SKM-1 (cell line): Measurements from ENCODE around the gene SEMA6D.

Experiments
- DNase-seq: peaks from one replicate; lab custom pipeline; 2025; ENCODE audit not compliant: unreplicated experiment; lab: John Stamatoyannopoulos, UW

The SEMA6D gene

DNA sequence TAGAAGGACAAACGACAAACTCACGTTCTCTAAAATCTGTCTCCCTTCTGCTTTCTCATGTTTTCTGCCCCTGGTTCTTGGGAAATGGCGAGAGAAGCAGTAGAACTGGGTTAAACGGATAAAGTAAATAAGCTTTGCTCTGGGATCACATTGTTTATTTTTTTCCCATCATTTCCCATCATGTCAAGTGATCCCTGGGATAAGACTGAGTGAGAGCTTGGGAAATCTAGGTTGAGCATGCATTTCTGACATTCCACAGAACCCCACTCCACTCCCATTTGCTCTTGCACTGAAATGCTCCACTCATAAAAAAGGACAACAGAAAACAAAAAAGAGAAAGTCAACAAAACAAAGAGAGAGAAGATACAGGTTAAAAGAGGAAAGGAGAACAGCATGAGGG is 69.1 kb downstream of the SEMA6D start:
- DNase-seq = no peak

DNA sequence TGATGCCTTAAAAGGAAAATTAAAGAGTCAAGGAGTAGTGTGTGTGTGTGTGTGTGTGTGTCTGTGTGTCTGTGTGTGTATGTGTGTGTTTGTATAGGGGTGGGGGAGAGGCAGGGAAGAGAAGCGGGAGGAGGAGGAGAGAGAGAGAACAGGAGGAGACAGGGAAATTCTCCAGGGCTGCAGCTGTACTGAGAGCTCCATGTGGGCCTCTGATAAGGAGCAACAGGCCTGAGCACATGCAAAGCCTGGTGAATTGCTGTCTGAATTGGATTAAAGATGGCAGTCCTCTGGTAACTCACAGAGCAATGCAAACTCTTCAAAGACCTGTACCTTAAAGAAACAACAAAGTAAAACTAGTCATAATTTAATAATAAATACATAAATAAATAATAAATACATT is 70.6 kb downstream of the SEMA6D start:
- DNase-seq = no peak

DNA sequence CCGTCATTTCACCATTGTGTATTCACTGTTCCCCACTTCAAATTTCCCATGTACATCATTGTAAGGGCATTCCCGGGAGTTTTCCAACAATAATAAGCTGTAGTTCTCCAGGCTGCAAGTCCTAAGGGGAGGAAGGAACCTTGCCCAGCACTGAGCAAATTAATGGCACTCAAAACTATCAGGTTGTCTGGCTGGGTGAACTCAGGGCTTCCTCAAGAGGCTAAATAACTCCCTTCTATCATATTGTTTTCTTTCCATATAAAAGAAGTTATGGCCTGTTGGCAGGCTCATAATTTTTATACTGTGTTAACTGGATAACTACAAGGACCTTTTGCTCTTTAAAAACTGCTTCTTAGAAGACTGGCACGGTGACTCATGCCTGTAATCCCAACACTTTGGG is 71.4 kb downstream of the SEMA6D start:
- DNase-seq = no peak

DNA sequence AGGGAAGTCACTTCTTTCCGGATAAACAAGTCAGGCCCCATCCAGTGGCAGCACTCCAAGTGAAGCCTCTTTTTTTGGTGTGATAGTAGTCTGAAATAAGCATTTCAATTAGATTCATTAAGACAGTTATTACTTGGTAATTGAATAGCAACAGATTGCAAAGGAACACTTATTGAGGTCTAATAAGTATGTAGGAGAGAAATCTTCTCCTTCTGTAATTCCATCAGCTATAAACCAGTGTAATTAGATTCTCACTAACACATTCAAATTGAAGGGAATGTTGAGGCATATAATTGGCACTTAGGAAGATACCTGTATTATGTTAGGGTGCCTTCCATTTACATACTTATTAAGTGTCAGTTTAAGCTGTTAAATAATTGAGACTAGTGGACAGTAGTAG is 73.9 kb downstream of the SEMA6D start:
- DNase-seq = no peak

DNA sequence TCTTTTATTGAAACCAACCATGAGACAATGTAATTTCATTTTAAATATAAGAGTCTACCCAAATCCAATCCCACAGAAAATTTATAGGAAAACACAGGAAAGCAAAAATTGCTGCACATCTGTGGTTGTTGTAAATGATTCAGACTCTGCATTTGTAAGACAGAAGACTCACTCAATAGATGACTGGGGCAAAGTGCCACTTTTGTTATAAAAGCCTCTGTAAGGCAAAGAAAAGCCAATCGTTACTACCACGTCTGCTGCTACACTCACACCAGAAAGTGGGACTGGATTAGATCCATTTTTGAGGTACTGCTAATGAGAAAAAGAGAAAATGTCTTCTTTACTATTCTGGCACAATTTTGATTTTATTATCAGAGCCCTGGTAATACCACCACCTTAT is 74.9 kb downstream of the SEMA6D start:
- no peak for DNase-seq

DNA sequence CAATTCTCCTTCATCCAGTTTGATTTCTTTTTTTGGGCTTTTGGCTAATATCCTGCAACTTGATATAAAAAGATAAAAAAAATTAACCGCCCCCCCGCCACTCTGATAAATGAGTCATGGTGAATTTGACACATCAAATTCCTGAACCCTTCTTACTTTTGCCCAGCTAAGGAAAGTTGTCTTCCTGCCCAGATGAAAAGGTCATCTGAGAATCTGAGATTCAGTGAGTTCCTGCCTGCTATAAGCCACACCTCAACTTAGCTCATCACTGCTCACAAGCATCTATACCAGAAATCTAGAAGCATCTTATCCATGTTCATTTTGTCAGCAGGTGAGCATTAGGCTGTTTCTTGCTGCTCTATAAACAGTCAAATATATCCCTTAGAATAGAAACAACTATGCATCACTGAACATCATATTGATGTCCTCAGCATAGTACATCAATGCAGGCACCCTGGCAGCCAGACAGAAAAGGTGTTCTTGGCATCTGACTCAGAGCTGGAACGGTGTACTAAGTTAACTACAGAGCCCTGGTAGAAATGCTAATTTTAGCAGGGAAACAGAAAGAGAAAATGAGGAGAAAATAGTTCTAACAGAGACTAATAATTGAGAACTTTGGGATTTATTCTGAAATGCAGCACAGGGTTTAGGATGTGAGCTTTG is 77.1 kb downstream of the SEMA6D start:
- DNase-seq = no peak

DNA sequence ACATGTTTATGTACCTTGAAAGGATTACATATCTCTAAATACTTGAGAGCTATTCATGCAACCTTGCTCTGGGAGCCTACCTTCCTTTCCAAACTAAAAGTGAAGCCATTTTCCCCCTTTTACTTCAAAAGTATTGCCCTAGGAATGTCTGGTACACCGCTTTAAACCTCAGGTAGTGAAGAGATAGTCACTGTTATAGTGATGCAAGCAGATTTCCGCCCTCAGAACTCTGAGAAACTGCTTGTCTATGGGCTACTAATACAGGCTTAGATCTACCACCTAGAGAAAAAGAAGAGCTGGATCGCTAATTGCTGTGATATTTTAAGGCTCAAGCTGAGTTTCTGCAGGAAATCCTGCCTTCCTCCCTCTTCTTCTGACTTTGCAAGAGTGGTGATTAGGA is 78.6 kb downstream of the SEMA6D start:
- no peak for DNase-seq

DNA sequence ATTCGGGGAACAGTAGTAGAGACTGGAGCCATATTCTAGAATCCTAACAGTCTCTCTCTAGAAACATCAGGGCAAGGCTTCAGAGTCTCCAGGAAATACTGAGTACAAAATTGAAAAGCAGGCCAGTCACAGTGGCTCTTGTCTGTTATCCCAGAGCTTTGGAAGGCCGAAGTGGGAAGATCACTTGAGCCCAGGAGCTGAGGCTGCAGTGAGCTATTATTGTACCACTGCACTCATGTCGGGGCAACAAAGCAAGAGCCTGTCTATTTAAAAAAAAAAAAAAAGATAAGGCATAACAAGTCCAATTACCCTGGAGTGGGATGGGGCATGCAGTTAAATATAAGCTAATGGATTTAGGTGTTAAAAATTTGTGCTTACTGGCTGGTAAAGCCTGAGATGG is 79.0 kb downstream of the SEMA6D start:
- DNase-seq = no peak

DNA sequence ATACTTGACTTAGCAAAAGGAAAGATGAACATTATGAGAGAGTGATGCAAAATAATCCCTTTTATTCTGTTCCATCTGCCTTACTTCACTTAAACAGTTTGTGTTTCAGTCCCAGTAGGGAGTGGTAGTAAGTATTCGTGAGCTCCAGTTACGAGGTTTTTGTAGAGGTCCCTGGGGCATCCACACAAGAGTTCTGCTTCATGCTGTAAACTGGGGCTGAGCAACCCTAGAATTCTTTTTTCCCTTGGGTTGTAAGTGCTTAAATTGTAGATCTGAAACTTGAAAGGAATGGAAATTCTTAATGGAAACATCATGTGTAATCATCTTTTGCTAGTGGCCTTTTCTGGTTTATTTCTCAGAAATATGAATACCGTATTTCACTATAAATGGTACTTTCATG is 79.5 kb downstream of the SEMA6D start:
- no peak for DNase-seq

DNA sequence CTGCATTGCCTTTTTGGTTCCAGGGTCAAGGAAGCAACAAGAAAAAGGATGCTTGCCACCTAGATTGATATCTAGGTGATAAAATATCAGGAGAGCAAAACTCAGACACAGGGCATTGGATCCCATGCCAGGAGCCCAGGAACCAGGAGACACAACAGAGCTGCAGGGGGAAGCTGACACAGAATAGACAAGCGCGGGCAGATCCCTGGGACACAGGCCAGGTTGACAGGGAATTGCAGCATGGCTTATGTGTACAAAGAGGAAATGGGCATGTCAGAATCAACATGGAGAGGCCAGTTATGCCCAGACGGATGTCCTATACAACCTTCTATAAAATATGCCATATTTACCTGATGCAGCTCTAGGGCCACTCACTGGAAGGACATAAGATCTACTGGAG is 84.2 kb downstream of the SEMA6D start:
- no peak for DNase-seq

DNA sequence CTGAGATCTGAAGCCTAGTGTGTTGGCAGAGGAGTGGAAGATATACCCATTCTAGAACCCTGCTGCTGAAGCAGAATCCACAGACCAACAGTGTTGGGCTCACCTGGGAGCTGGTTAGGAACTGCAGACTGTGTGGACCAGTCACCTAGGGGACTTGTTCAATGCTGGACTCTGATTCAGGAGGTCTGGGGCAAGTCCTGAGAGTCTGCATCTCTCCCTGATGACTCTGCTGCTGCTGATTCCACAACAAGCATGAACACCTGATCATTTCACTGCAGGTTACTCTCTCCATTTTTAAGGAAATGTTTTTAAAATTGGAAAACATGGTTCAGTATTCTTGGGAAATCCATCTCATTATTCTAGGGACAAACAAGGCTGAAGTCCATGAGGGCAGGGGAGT is 84.9 kb downstream of the SEMA6D start:
- DNase-seq = no peak

DNA sequence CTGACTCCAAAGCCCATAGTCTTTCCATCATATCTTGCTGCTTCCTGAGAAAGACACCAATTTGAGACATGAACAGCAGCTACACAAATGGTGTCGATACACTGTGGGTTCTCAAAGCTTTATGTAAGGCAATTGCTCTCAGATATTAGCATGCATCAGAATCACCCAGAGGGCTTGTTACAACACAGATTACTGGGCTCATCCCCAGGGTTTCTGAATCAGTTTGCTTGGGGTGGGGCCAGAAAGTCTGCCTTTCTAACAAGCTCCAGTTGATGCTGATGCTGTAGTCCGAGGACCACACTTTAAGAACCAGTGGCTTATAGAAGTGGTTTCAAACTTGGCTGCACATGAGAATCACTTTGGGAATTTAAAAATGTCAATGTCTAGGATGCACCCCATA is 86.5 kb downstream of the SEMA6D start:
- DNase-seq = no peak

DNA sequence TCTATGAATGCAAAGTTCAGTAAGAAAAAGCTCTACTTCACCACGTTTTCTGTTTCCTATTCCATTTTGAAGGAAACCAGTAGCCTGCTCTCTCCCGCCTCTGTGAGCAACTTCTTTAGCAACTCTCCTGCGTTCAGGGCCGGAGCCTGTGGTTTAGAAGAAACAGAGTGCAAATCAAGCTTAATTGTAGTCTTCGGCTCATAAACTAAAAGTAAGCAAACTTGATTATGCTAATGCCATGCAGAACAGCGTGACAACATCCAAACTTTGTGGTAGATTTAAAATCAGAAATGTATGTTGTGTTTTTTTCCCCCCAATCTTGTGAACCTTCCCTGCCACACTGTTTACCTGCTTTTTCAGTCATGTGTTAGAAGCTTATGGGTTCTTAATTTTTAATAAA is 87.4 kb downstream of the SEMA6D start:
- DNase-seq = no peak

DNA sequence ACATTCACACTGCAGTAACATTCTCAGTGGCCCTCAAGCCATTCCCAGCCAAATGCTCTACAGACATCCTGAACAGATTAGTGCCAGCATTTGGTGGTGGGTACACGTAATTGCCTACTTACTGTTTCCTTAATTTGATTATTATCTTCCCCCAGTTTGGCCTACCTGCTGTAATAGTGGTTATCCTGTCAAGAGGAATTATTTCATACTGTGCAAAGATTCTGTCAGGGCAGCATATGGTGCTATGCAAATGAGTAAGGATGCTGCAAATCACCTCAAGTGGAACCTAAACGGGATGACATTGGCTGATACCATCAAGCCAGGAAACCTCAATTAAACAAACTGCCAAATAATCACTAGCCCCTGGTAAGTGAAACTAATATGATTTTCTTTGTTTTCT is 88.7 kb downstream of the SEMA6D start:
- no peak for DNase-seq

DNA sequence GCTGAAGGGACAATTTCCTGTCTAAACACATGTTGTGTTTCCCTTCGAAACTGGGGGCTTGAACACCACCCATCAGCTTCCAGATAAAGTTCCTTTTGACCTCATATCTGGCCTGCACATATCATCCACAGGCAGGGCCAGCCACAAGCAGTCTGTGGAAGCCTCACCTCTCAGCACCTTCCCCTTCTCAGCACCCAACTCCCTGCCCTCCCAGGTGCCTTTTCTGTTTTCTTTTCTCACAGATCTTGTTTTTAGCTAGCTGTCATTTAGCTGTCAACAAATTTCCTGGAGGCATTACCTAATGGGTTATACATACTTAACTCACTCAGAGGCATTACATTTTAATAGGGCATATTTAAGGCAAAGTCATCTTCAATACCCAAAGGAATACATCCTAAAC is 93.9 kb downstream of the SEMA6D start:
- DNase-seq = no peak

DNA sequence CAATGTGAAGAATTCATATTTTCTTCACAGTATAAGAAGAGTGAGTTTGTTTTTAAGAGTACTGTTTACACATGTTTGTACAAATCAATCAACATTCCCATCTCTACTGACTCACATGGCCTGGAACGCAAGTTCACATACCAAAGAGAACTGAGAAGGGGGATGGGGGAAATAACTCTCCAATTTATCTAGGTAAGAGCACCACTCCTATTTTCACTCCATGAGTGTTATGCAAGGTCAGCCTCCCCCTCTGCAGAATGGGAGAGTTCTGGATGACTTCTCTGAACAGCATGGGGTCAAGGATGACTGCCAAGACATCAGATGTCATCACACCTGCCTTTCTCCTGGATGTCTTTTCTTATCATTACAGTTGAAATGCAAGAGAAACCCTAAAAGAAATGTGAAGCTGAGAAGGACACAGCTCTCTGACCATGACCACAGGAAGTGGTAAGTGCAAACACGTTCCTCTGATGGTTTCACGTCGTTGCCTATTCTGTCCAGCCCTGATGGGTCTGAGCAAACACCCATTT is 95.2 kb downstream of the SEMA6D start:
- no peak for DNase-seq

DNA sequence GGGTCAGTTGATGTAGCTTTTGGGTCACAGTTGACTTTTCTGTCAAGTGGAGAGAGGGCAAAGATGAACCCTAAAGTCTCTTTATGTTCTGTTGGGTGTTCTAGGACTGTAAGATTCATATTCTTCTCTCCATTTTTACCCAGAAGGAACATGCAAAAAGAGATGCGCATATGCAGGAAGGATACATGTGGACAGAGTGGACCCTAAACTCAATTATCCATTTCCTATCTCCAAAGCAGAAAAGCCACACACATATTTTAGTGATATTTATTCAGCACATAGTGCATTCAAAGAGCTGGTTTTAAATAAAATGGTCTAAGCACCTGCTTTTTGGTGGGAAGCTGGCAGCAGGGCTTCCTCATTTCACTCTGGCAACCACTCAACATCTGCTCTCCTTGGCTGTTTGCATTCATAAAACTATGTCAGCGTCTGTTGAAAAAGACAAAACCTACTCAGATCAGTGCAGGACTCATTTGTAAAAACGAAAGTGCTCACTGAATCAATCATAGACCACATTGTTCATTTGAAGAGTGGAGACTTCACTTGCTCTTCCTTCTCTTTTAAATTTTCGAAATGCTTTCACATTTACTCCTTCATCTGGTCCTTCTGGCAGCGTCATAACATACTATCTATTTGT is 96.6 kb downstream of the SEMA6D start:
- DNase-seq = no peak

DNA sequence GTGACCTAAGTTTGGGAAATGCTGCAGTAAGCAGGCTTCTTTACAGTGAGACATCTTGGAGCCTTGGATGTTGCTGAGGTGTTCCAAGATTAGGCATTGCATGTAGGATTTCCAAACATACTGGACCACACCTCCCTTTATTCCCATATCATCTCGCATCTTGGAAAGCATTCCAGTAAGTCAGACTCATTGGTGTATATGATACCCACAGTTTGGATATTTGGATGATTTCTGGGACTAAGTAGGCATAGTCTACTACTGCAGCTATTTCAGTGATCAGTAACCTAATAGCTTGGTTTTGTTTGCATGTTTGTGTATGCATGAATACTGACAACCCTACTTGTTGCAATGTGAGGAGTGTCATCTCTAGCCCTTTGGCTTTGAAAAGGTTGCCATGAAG is 97.3 kb downstream of the SEMA6D start:
- no peak for DNase-seq

DNA sequence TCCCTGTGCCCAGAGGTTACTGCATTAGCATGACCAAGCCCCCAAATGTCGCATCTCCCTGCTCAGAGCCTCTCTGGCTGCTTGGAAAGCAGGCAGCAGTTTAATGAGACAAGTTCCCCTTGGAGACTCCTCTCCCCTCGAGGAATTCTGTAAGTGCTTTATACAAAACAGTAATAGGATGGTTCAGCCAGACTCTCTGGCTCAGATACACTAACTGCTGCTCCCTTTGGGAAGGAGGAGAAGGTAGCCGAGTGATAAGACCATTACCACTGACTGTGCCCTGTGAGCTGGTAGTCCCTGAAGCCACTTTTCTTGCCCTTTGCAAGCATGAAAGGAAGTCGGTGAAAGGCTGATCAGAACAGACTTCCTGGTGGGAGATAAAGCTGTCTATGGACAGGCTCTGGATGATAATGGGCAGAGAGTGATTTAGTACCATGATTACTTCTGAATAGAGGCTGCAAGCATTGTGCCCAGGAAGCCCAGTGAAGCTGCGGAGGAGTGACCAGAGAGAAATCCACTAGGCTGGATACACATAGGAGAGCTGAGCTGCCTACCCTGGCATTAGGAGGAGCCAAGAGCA is 100.8 kb downstream of the SEMA6D start:
- DNase-seq = no peak

DNA sequence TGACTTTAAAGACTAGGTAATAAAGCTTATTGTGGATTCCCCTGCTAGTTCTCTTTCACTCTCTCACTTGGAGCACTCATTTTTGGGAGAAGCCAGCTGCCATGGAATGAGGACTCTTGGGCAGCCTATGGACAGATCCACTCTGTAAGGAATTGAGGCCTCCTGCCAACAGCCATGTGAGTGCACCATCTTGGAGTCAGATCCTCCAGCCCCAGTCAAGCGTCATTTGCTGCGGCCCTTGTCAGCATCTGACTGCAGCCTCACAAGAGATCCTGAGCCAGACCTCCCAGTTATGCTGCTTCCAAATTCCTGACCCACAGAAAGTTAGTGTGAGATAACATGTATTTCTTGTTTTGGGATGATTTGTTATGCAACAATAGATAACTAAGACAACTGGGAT is 101.9 kb downstream of the SEMA6D start:
- DNase-seq = no peak

DNA sequence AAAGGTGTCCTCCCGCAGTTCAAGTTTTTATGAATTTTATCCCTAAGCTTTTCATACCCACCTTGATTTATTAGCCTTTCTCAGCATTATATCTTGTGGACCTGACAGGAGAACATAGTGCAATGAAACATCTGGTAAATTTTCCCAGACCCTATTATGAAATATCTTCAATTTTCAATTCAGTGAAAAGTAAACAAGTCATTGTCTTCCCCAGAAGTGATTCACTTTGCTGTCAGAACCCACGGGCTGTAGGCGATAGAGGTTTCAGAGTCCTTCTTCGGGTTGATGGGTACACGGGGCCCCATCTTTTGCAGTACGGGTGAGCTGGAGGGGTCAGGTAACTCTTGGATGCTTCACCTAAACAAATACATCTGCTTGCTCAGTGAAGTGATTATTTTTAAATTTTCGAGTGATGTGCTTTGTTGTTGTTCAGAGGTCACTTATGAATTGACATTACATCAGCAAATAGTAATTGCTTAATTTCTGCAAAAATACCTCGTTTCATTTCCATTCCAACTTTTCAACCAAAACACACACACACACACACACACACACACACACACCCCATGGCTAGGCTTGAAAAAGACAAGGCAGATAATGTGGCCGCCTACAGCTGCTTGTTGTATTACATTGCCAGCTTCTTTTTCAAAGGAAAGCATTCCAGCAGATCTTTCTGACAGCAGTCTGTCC is 102.9 kb downstream of the SEMA6D start:
- DNase-seq = no peak

DNA sequence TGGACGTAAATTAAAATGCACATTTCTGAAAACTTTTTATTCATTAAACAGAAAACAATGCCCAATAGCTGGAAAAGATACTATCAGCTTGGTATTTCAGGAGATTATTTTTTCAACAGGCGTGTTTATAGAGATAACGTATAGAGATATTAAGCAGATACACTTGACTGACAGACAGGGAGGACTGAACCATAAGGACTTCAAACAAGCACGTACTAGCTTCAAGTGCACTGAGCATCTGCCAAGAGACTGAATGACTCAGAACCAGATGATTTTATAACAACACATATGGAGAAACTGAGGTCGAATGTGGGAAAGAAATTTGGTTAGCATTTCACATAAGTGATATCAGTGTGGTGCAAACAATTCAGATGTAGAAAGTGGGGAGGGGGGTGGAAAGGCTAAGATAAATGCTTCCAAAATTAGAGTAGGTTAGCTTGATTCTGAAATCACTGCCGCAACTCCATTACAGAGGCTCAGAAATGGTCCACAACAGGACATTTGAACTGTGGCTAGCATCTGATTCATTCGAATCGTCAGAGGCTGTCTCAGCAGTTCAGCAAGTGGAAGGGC is 103.5 kb downstream of the SEMA6D start:
- no peak for DNase-seq
